Type B pancreatic cell (in vitro differentiated cells): Measurements from ENCODE around the gene ATP9A. TPM values are rescaled to one million over a fixed set of nuclear protein-coding genes. Genes with fewer than 3 reads are reported as not detected.

ENCODE experiments used
- DNase-seq: peaks from one replicate; pipeline ENCODE4 v3.0.0; 2021; ENCODE audit warnings: mixed read lengths; ENCODE audit not compliant: unreplicated experiment; ENCODE audit errors: extremely low spot score
- H3K27ac Mint-ChIP-seq: 2 replicates; pipeline ENCODE4 v1.8.0; 2021; ENCODE audit warnings: mild to moderate bottlenecking, mixed read lengths
- H3K27me3 Mint-ChIP-seq: 2 replicates; pipeline ENCODE4 v1.8.0; 2021; ENCODE audit warnings: mixed read lengths
- H3K36me3 Mint-ChIP-seq: 2 replicates; pipeline ENCODE4 v1.8.0; 2021; ENCODE audit warnings: mixed read lengths
- H3K4me1 Mint-ChIP-seq: one replicate; pipeline ENCODE4 v1.8.0; 2021; ENCODE audit warnings: mixed read lengths; ENCODE audit not compliant: unreplicated experiment
- H3K4me3 Mint-ChIP-seq: 2 replicates; pipeline ENCODE4 v1.8.0; 2021; ENCODE audit warnings: mild to moderate bottlenecking, mixed read lengths
- H3K9me3 Mint-ChIP-seq: 2 replicates; pipeline ENCODE4 v1.8.0; 2021; ENCODE audit warnings: mixed read lengths
- CTCF ChIP-seq: fragments of 200-600 bp; sonication (generic); conservative IDR thresholded peaks from 2 replicates; pipeline ENCODE4 v1.5.0; 2021; ENCODE audit warnings: antibody characterized with exemption, mild to moderate bottlenecking
- total RNA-seq: library from RNA; stranded (reverse); gene quantifications from 2 replicates; pipeline ENCODE4 v1.2.1, GENCODE V29; 2021; ENCODE audit warnings: low replicate concordance

ATP9A gene
- total RNA-seq, 1 donor from 2014 or later: 55.8 TPM

- no peak overlapping the region for H3K4me3 Mint-ChIP-seq
- no peak overlapping the region for H3K27ac Mint-ChIP-seq
These were observed 153.5 kb downstream of the ATP9A start for GRCh38 chr20:51614687-51615086.

GRCh38 chr20:51613580-51613979 lies 154.6 kb downstream of the ATP9A start:
- no peak for TF ChIP-seq CTCF
- Mint-ChIP-seq H3K27me3 (no peaks in the 10 kb centered on the region), H3K36me3 (peaks cover 9% of the 10 kb centered on the region), H3K9me3 (no peaks in the 10 kb centered on the region), H3K4me3 (no peak overlapping the region), H3K4me1 (no peaks in the 10 kb centered on the region), H3K27ac (no peak overlapping the region)
- no peak for DNase-seq

More at GRCh38 chr20:51614687-51615086, 153.5 kb downstream of the ATP9A start:
- Mint-ChIP-seq H3K9me3 (no peaks in the 10 kb centered on the region), H3K4me1 (no peaks in the 10 kb centered on the region), H3K36me3 (peaks cover 9% of the 10 kb centered on the region), H3K27me3 (no peaks in the 10 kb centered on the region)
- DNase-seq: no peak
- TF ChIP-seq CTCF: no peak

- Mint-ChIP-seq H3K36me3 (peaks cover 12% of the 10 kb centered on the region), H3K9me3 (no peaks in the 10 kb centered on the region), H3K4me3 (no peak overlapping the region), H3K27me3 (no peaks in the 10 kb centered on the region), H3K27ac (no peak overlapping the region), H3K4me1 (no peaks in the 10 kb centered on the region)
- DNase-seq: no peak
- no peak for TF ChIP-seq CTCF
These were observed 155.3 kb downstream of the ATP9A start for GRCh38 chr20:51612896-51613295.

- TF ChIP-seq CTCF: no peak
- no peak overlapping the region for H3K4me3 Mint-ChIP-seq
- H3K27me3 Mint-ChIP-seq: no peaks in the 10 kb centered on the region
- no peaks in the 10 kb centered on the region for H3K4me1 Mint-ChIP-seq
- DNase-seq: no peak
- H3K9me3 Mint-ChIP-seq: no peaks in the 10 kb centered on the region
- peaks cover 11% of the 10 kb centered on the region for H3K36me3 Mint-ChIP-seq
- H3K27ac Mint-ChIP-seq: no peak overlapping the region
These were observed 156.6 kb downstream of the ATP9A start for GRCh38 chr20:51611625-51611890.

GRCh38 chr20:51610761-51611624 lies 157.2 kb downstream of the ATP9A start:
- DNase-seq: no peak
- no peaks in the 10 kb centered on the region for H3K27me3 Mint-ChIP-seq
- no peak overlapping the region for H3K27ac Mint-ChIP-seq
- no peak for TF ChIP-seq CTCF
- H3K9me3 Mint-ChIP-seq: no peaks in the 10 kb centered on the region
- H3K4me3 Mint-ChIP-seq: no peak overlapping the region
- H3K4me1 Mint-ChIP-seq: no peaks in the 10 kb centered on the region
- H3K36me3 Mint-ChIP-seq: peaks cover 11% of the 10 kb centered on the region
